NOMO-1 treated with DMSO at 0.1 percent for 48 hours (cell line): ENCODE results near the gene INTS6.
A peak's percentile ranks its signal among the peaks of the same experiment; 100 is the strongest.
"Not testable (repeated sequence)": the region's sequence is repeated elsewhere in the genome, so short reads cannot be mapped to it uniquely, and the experiment has no call there.

Source experiments
- DNase-seq: peaks from one replicate; lab custom pipeline; 2025; ENCODE audit not compliant: unreplicated experiment; lab: John Stamatoyannopoulos, UW

The INTS6 gene

GRCh38 chr13:51415339-51415738 is 37.5 kb downstream of the INTS6 start:
- not testable (repeated sequence) for DNase-seq

DNA sequence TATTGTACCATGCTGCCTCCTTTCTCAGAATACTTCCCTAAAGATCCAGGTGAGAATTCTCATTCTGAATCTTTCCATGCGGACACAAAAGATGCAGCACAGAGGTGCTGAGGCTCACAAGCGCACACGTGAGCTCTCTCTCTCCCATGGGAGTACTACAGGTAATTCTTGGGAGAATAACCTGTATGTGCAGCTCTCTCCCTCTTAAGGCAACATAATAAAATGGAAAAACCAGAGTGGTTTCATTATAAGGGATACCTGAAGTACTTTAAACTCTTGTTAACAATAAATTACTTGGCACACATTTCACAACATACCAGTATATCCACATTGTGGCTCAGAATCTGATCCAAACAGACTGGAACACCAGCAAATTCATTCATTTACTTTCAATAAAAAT is 40.4 kb downstream of the INTS6 start:
- no peak for DNase-seq

GRCh38 chr13:51405176-51405575 is 47.7 kb downstream of the INTS6 start:
- no peak for DNase-seq

GRCh38 chr13:51397262-51397941 is 55.4 kb downstream of the INTS6 start:
- no peak for DNase-seq

DNA sequence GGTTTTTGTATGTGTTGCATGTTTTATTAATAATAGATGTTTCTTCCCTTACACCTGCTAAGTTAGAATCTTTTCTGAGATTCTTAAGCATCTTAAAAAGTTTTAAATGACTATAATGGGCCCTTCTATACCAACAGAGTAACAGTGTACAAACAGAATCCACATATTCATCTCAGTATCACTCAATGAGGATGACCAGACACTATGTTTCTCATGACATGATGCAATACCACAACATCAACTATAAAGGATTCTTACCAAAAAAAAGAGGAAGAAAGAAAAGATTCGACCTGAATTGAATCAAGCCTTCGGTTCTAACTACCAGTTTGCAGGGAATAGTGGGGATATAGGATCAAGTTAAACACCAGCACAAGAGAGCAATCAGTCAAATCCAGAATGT is 56.5 kb downstream of the INTS6 start:
- peak; percentile 79 for DNase-seq

GRCh38 chr13:51394724-51395123 is 58.1 kb downstream of the INTS6 start:
- no peak for DNase-seq

GRCh38 chr13:51385114-51385513 is 67.7 kb downstream of the INTS6 start:
- DNase-seq, result no peak

GRCh38 chr13:51380269-51380668 is 72.6 kb downstream of the INTS6 start:
- DNase-seq, result no peak

DNA sequence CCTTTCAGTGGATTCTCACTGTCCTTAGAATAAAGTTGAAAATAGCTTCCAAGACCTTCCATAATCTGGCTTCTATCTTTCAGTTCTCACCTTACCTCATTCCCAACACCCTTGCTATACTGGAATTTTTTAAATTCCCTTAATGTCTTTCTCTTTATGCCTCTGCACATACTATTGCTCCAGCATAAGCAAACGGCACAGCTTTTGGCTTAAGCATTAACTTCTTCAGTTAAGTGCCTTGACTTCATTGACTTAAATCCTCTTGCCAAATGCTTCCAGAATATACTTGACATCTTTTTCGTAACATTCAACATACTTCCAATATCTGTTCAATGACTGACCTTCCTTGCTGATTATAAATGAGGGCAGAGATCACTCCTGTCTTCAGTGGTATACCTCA is 79.4 kb downstream of the INTS6 start:
- DNase-seq, result no peak

DNA sequence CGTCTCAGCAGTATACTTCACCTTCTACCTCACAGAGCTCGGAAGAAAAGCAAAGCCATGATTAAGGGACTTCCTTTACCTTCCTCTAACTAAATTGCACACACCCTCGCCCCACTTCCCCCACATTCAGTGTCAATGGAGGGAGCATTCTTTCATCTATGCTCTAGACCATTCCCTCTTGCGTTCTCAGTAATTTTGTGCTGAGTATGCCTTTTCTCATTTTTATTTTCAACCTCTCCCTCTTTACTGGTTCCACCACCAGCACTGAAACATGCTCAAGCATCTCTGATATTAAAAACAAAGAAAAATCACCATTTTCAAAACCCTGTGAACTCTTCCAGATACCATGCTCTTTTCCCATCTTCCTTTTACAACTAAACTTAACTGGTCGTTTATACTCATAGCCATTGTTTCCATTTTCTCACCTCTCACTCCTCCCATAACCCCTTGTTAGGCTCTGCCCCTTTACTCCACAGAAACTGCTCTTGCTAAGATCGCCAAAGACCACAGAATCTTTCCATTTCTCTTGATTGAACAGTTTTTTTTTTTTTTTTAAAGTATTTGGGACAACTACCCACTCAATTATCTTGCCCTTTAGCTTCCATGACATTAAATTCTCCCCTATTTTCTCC is 81.0 kb downstream of the INTS6 start:
- DNase-seq, result no peak

DNA sequence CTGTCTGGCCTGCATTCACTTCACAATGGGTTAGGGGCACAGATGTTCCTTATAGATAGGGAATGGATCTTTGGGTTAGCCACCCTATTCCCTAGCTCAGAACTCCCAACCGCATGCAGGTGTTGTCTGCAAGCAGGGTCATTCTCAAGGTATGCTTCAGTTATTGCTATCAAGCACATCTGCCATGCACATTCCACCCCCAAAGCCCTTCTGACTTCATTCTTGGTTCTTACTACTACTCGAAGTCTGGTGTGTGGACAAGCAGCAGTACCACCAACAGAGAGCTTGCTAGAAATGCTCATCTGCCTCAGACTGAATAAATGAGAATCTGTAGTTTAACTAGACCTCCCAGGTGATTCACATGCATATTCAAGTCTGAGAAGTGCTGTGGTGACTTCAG is 82.0 kb downstream of the INTS6 start:
- no peak for DNase-seq

DNA sequence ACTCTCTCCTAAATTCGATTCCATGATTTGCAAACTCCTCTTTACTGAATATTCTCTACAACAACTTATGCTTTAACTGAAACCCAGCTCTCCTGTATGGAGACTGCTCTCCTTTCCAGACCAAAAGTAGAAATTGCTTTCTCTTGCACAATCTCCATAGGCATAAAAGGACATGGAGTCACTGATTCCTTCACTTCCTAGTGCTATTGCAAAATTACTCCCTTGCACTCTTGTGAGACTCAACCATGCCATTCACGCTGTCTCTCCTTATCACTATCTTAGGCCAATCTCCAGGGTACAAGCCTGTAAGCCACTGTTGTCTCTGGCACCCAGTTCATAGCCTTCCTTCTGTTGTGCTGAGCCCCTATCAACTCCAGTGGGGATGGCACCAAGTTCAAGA is 82.7 kb downstream of the INTS6 start:
- DNase-seq, result no peak

- no peak for DNase-seq
These were observed 88.3 kb downstream of the INTS6 start for GRCh38 chr13:51364404-51365008.

DNA sequence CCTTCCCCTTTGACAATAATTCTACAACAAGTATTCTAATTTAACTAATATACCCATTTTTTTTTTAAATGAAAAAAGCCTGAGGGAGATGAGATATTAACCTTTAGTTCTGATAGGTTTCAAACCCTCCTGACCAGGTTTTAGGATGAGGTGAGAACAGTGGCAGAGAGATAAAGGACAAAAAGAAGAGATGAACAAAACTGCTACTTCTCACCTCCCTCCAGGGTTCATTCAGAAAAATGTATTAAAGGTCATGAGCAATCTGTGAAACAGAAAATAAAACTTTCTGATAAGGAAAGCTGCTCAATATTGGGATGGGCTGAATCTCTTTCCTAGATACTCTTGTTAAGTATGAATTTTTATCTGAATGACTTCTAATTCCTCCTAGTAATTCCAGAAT is 89.2 kb downstream of the INTS6 start:
- no peak for DNase-seq

- DNase-seq, result no peak
These were observed 91.7 kb downstream of the INTS6 start for GRCh38 chr13:51361106-51361505.

- no peak for DNase-seq
These were observed 92.3 kb downstream of the INTS6 start for GRCh38 chr13:51360489-51360888.

DNA sequence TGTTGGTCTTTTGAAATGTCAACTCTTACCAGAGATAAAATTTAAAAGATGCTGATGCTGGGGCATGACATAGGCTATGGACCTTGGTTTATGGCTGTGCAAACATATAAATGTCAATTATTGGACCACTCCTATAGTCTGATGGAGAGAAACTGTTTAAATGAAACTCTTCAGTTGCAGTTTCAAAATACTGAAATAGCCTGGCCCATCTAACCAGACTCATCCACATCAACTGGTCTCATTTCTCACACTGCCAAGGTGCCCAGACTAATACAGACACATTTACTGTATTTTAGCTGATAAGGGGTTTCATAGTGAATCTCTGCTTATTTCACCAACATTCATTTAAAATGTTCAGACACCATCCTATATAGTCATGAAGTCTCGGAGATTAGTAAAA is 93.5 kb downstream of the INTS6 start:
- no peak for DNase-seq

GRCh38 chr13:51357928-51358595 is 94.8 kb downstream of the INTS6 start:
- DNase-seq, result no peak

DNA sequence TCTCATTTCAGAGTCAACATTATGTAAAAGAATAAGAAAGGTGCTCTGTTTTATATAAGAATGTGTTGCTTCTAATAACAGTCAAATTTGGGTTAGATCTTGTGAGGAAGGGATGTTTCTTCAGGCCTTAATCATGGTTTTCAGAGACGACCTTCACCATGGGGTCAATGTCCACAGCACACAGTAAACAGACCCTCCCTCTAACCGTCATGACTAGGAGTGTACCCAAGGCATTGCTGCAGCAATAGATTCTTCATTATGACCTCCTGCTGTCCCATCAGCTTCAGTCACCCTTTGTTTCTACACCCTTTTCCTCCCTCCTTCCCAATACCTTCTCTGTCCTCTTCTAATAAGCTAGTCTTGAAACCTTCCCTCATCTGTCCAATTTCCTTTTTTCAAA is 97.6 kb downstream of the INTS6 start:
- DNase-seq, result no peak

GRCh38 chr13:51349016-51349415 is 103.8 kb downstream of the INTS6 start:
- no peak for DNase-seq

GRCh38 chr13:51348069-51348967 is 104.5 kb downstream of the INTS6 start:
- no peak for DNase-seq
